H1 (cell line): ENCODE data around the gene PDE9A. TPM values are rescaled to one million over a fixed set of nuclear protein-coding genes. Genes with fewer than 3 reads are reported as not detected.

Source experiments
- CTCF ChIA-PET: fragments of 300-600 bp; sonication (Branson Sonifier 250); formaldehyde crosslinking; loops from one replicate; lab custom pipeline; 2021; ENCODE audit not compliant: partially characterized antibody; lab: Charles Lee
- POLR2A ChIA-PET: fragments of 300-600 bp; sonication (Branson Sonifier 250); formaldehyde crosslinking; loops from one replicate; lab custom pipeline; 2021; ENCODE audit warnings: inconsistent platforms; ENCODE audit not compliant: partially characterized antibody; lab: Charles Lee
- DNase-seq, 2 experiments: peaks; one replicate each; pipeline versions ENCODE4 v3.0.0 to v3.0.0-alpha.2; 2010 to 2022; ENCODE audit warnings: low spot score in 2 of 2, low read depth in 1 of 2, mixed read lengths in 1 of 2
- FAIRE-seq: peaks from 2 replicates; lab custom pipeline; 2011; peaks lifted over from hg19 to GRCh38; lab: Jason Lieb, UNC
- H2AFZ ChIP-seq: 2 replicates; pipeline ENCODE4 v1.8.1; 2012; ENCODE audit warnings: low read length, inconsistent platforms
- H2AK5ac ChIP-seq: 2 replicates; pipeline ENCODE4 v1.6.1; 2013; ENCODE audit warnings: low read depth, low read length
- H2BK120ac ChIP-seq: replicated peaks from 2 replicates; pipeline ENCODE3; 2013; ENCODE audit warnings: low read depth, low read length, inconsistent platforms
- H2BK12ac ChIP-seq: 2 replicates; pipeline ENCODE4 v1.6.1; 2013; ENCODE audit warnings: low read depth, low read length
- H2BK15ac ChIP-seq: 2 replicates; pipeline ENCODE4 v1.6.1; 2013; ENCODE audit warnings: low read length
- H2BK20ac ChIP-seq: 2 replicates; pipeline ENCODE4 v1.6.1; 2013; ENCODE audit warnings: low read length
- H2BK5ac ChIP-seq: 2 replicates; pipeline ENCODE4 v1.6.1; 2013; ENCODE audit warnings: low read depth, low read length
- H3K14ac ChIP-seq: 2 replicates; pipeline ENCODE4 v1.6.1; 2013; ENCODE audit warnings: inconsistent platforms; ENCODE audit not compliant: insufficient read length
- H3K18ac ChIP-seq: 2 replicates; pipeline ENCODE4 v1.6.1; 2013; ENCODE audit warnings: low read length; ENCODE audit errors: extremely low read depth
- H3K23ac ChIP-seq: 2 replicates; pipeline ENCODE4 v1.6.1; 2013; ENCODE audit warnings: inconsistent platforms; ENCODE audit not compliant: insufficient read length
- H3K23me2 ChIP-seq: 2 replicates; pipeline ENCODE4 v1.6.1; 2013; ENCODE audit warnings: low read depth, low read length
- H3K27ac ChIP-seq: 2 replicates; pipeline ENCODE4 v1.6.1; 2011; ENCODE audit warnings: low read depth, low read length, inconsistent platforms
- H3K27me3 ChIP-seq, 4 experiments: replicated peaks in 1 of 4; 1 replicate in 1 of 4; 2 replicates in 3 of 4; pipeline versions ENCODE4 v1.6.1 to v1.8.1; 2011 to 2013; ENCODE audit warnings: low read length in 3 of 4, mild to moderate bottlenecking in 3 of 4, inconsistent platforms in 2 of 4, mixed read lengths in 2 of 4, moderate library complexity in 1 of 4; ENCODE audit not compliant: control insufficient read depth in 3 of 4, insufficient read depth in 3 of 4; ENCODE audit errors: extremely low read depth in 1 of 4
- H3K36me3 ChIP-seq, 4 experiments: 2 replicates each; pipeline versions ENCODE4 v1.6.1 to v1.8.1; 2011 to 2013; ENCODE audit warnings: mild to moderate bottlenecking in 4 of 4, low read length in 3 of 4, moderate library complexity in 2 of 4, control low read depth in 1 of 4, inconsistent platforms in 1 of 4; ENCODE audit not compliant: insufficient read depth in 4 of 4, control insufficient read depth in 2 of 4
- H3K4ac ChIP-seq: replicated peaks from 2 replicates; pipeline ENCODE3; 2013; ENCODE audit warnings: low read length, low read depth, mixed read lengths, inconsistent platforms; ENCODE audit not compliant: insufficient read length
- H3K4me1 ChIP-seq, 4 experiments: replicated peaks in 1 of 4; 1 replicate in 1 of 4; 2 replicates in 3 of 4; pipeline versions ENCODE4 v1.6.1 to v1.8.1; 2011 to 2013; ENCODE audit warnings: low read length in 3 of 4, inconsistent platforms in 2 of 4, mixed read lengths in 1 of 4; ENCODE audit not compliant: insufficient read depth in 4 of 4, control insufficient read depth in 3 of 4
- H3K4me2 ChIP-seq, 2 experiments: 2 replicates each; pipeline versions ENCODE4 v1.6.1 to v1.8.1; 2011 to 2013; ENCODE audit warnings: low read depth in 2 of 2, low read length in 2 of 2, control low read depth in 1 of 2, inconsistent platforms in 1 of 2, mild to moderate bottlenecking in 1 of 2; ENCODE audit not compliant: insufficient read depth in 1 of 2
- H3K4me3 ChIP-seq, 4 experiments: fragments of 200-600, 300-600 bp in 1 of 4; sonication (generic), shearing (Covaris generic), sonication (Bioruptor Twin) in 1 of 4; 2 replicates each; pipeline versions ENCODE4 v1.5.1 to v1.8.1; 2011 to 2016; ENCODE audit warnings: low read length in 4 of 4, low read depth in 3 of 4, control low read depth in 2 of 4, inconsistent platforms in 2 of 4, mild to moderate bottlenecking in 2 of 4, mixed read lengths in 1 of 4, moderate library complexity in 1 of 4; ENCODE audit not compliant: insufficient read depth in 2 of 4; ENCODE audit errors: extremely low read depth in 1 of 4
- H3K56ac ChIP-seq: replicated peaks from 2 replicates; pipeline ENCODE3; 2013; ENCODE audit warnings: low read depth, mild to moderate bottlenecking, mixed read lengths, low read length, inconsistent platforms; ENCODE audit not compliant: insufficient read length
- H3K79me1 ChIP-seq: 2 replicates; pipeline ENCODE4 v1.6.1; 2013; ENCODE audit warnings: low read depth, low read length, control low read depth
- H3K79me2 ChIP-seq, 2 experiments: 2 replicates each; pipeline versions ENCODE4 v1.6.1 to v1.8.1; 2012 to 2013; ENCODE audit warnings: low read length in 2 of 2, mild to moderate bottlenecking in 2 of 2, inconsistent platforms in 1 of 2; ENCODE audit not compliant: insufficient read depth in 2 of 2, control insufficient read depth in 1 of 2
- H3K9ac ChIP-seq, 4 experiments: replicated peaks in 1 of 4; 1 replicate in 1 of 4; 2 replicates in 3 of 4; pipeline versions ENCODE4 v1.6.1 to v1.8.1; 2011 to 2013; ENCODE audit warnings: low read depth in 3 of 4, low read length in 3 of 4, control low read depth in 2 of 4, mild to moderate bottlenecking in 2 of 4, moderate library complexity in 2 of 4, inconsistent platforms in 1 of 4; ENCODE audit errors: extremely low read depth in 1 of 4
- H3K9me3 ChIP-seq, 2 experiments: 2 replicates each; pipeline versions ENCODE4 v1.6.1 to v1.8.1; 2012 to 2013; ENCODE audit warnings: mild to moderate bottlenecking in 2 of 2, moderate library complexity in 2 of 2, control low read depth in 1 of 2, inconsistent platforms in 1 of 2, low read depth in 1 of 2, low read length in 1 of 2, mixed read lengths in 1 of 2; ENCODE audit not compliant: insufficient read depth in 2 of 2
- H4K20me1 ChIP-seq, 2 experiments: replicated peaks in 1 of 2; 2 replicates each; pipeline versions ENCODE3 to v1.8.1; 2011 to 2013; ENCODE audit warnings: inconsistent platforms in 2 of 2, low read length in 2 of 2, mild to moderate bottlenecking in 1 of 2; ENCODE audit not compliant: insufficient read depth in 2 of 2, control insufficient read depth in 1 of 2
- H4K5ac ChIP-seq: 2 replicates; pipeline ENCODE4 v1.6.1; 2013; ENCODE audit warnings: low read length, low read depth, mixed read lengths, inconsistent platforms; ENCODE audit not compliant: insufficient read length
- H4K8ac ChIP-seq: 2 replicates; pipeline ENCODE4 v1.8.0; 2013; ENCODE audit warnings: mild to moderate bottlenecking, moderate library complexity, low read length, inconsistent platforms; ENCODE audit not compliant: insufficient read depth; ENCODE audit errors: extremely low read depth
- H4K91ac ChIP-seq: replicated peaks from 2 replicates; pipeline ENCODE3; 2013; ENCODE audit warnings: low read length, mixed read lengths, inconsistent platforms; ENCODE audit not compliant: insufficient read length
- CHD2 ChIP-seq: IDR thresholded peaks from 2 replicates; pipeline ENCODE4 v1.6.1; 2012; ENCODE audit warnings: low read length, improper control_type of control experiment
- EP300 ChIP-seq, 2 experiments: IDR thresholded peaks; 1 replicate in 1 of 2; 2 replicates in 1 of 2; pipeline ENCODE4 v1.6.1; 2011 to 2012; ENCODE audit warnings: low read depth in 2 of 2, low read length in 2 of 2, mild to moderate bottlenecking in 2 of 2, borderline replicate concordance in 1 of 2, inconsistent platforms in 1 of 2, moderate library complexity in 1 of 2
- MAFK ChIP-seq: IDR thresholded peaks from 2 replicates; pipeline ENCODE4 v1.6.1; 2012; ENCODE audit warnings: low read depth, mild to moderate bottlenecking, improper control_type of control experiment, low read length
- NRF1 ChIP-seq: IDR thresholded peaks from 2 replicates; pipeline ENCODE4 v1.6.1; 2011; ENCODE audit warnings: mild to moderate bottlenecking, low read depth, low read length, improper control_type of control experiment
- SIRT6 ChIP-seq: IDR thresholded peaks from one replicate; pipeline ENCODE4 v1.7.1; 2012; ENCODE audit warnings: low read length, inconsistent platforms
- TCF12 ChIP-seq: IDR thresholded peaks from 2 replicates; pipeline ENCODE4 v1.6.1; 2011; ENCODE audit warnings: low read depth, mild to moderate bottlenecking, low read length
- TEAD4 ChIP-seq: IDR thresholded peaks from 2 replicates; pipeline ENCODE4 v1.6.1; 2012; ENCODE audit warnings: low read depth, low read length, inconsistent platforms, mixed read lengths
- WGBS, 2 experiments: shearing (Covaris generic) in 1 of 2; methylation state at CpG; one replicate each; pipeline versions ENCODE4 v1.1.6 to v1.1.7; 2013 to 2015; ENCODE audit warnings: low lambda C conversion rate in 2 of 2, mixed read lengths in 2 of 2, inconsistent platforms in 1 of 2, low coverage in 1 of 2, missing lambda C conversion rate in 1 of 2; ENCODE audit not compliant: insufficient replicate concordance in 2 of 2, insufficient coverage in 1 of 2, insufficient read length in 1 of 2; ENCODE audit errors: extremely low coverage in 1 of 2, missing lambda C conversion rate in 1 of 2; 5-methylcytosine and 5-hydroxymethylcytosine counted together
- polyA plus RNA-seq, 7 experiments: library from polyadenylated mRNA; depleted of rRNA in 3 of 7; stranded (reverse) in 5 of 7; unstranded in 2 of 7; fragments of >200 nt in 5 of 7; fragments of 200-250 nt in 2 of 7; gene quantifications; 1 replicate in 5 of 7; 2 replicates in 1 of 7; 4 replicates in 1 of 7; pipeline versions ENCODE4 v1.2.1 to v1.2.3, GENCODE V29; 2011 to 2013; ENCODE audit warnings: missing spikeins in 2 of 7, mixed read lengths in 2 of 7
- total RNA-seq: library from RNA; stranded (reverse); fragmentation: NEBNext Ultra II Directional; extraction: Animal tissue kit (Norgen Biotek cat#: 25700); gene quantifications from 2 replicates; pipeline ENCODE4 v1.2.1, GENCODE V29; 2021
- TF ChIP-seq, protein P1 (sequence below), 3 experiments: IDR thresholded peaks; 1 replicate in 2 of 3; 2 replicates in 1 of 3; pipeline versions ENCODE4 v1.5.1 to v1.6.1; 2011; ENCODE audit warnings: low read length in 3 of 3, mild to moderate bottlenecking in 3 of 3, inconsistent platforms in 2 of 3, low read depth in 1 of 3, moderate library complexity in 1 of 3; ENCODE audit not compliant: insufficient read depth in 1 of 3; ENCODE audit errors: control extremely low read depth in 1 of 3

PDE9A gene
- total and polyA plus RNA-seq, 2 of the 8 experiments (the other 6 are each of a cell fraction or from before 2014, with no cell fraction given) = 39.2 to 45.9 TPM

GRCh38 chr21:42781150-42781970 is 127.9 kb downstream of the PDE9A start:
- no peak overlapping the region for H2AK5ac ChIP-seq
- H2BK120ac ChIP-seq = peak overlapping the region; percentile 19
- H3K23ac ChIP-seq = no peak overlapping the region
- H2BK15ac ChIP-seq = peak overlapping the region; percentile 88; the same call in 1 of the 2 replicates
- peak overlapping the region; percentile 86 to 88 for H3K4me2 ChIP-seq
- no peaks in the 10 kb centered on the region for H3K79me1 ChIP-seq
- H3K27me3 ChIP-seq = peaks cover 0 to 24% (median 10%) of the 10 kb centered on the region in 4 experiments; a peak in 5 of 7 replicates
- peak overlapping the region; percentile 4 for H4K5ac ChIP-seq
- H3K4me3 ChIP-seq = peak overlapping the region; percentile 35 to 62 (median 50)
- no peak overlapping the region for H3K27ac ChIP-seq
- peak overlapping the region; percentile 71 for H3K56ac ChIP-seq
- peaks cover 14% of the 10 kb centered on the region for H3K23me2 ChIP-seq
- H2BK5ac ChIP-seq = peak overlapping the region; percentile 90
- H4K8ac ChIP-seq = peak overlapping the region; percentile 75
- H2BK12ac ChIP-seq = peak overlapping the region; percentile 95; the same call in 1 of the 2 replicates
- FAIRE-seq (no peak), DNase-seq (peak in 1 of 2 experiments; percentile 74)
- H2BK20ac ChIP-seq = peak overlapping the region; percentile 90
- H3K4ac ChIP-seq = no peak overlapping the region
- H3K18ac ChIP-seq = peak overlapping the region; percentile 64
- WGBS, 2 experiments = 5% methylated on average over 38 of the region's 40 CpGs; no CpG with 5 or more reads in 1 of the 2 experiments
- POLR2A ChIA-PET = interaction anchor here (0.7 to 5.3 kb wide), 12 partner anchors 11 to 155 kb away, joined by 3 to 27 read pairs (median 4); no protein-coding TSS in a partner anchor
- peaks cover 9 to 33% (median 23%) of the 10 kb centered on the region in 4 experiments for H3K4me1 ChIP-seq
- H3K9me3 ChIP-seq = no peaks in the 10 kb centered on the region
- H2AFZ ChIP-seq = peak overlapping the region; percentile 79
- H3K79me2 ChIP-seq = no peaks in the 10 kb centered on the region
- H4K20me1 ChIP-seq = no peaks in the 10 kb centered on the region
- no peak overlapping the region for H3K14ac ChIP-seq
- H4K91ac ChIP-seq = peak overlapping the region; percentile 29
- no peaks in the 10 kb centered on the region for H3K36me3 ChIP-seq
- CTCF ChIA-PET = interaction anchor here (0.6 to 2.6 kb wide), 10 partner anchors 10 to 188 kb away, joined by 3 to 8 read pairs (median 4); no protein-coding TSS in a partner anchor
- peak overlapping the region in 1 of 4 experiments; percentile 21; a peak in 1 of 7 replicates for H3K9ac ChIP-seq
- no peak for TF ChIP-seq EP300 (IDR thresholded peaks at IDR 0.05; ENCODE audit: borderline replicate concordance in 1 of 2, low read depth in 2 of 2, low read length in 2 of 2)
- TF ChIP-seq MAFK = no peak
- TF ChIP-seq, protein P1, sequence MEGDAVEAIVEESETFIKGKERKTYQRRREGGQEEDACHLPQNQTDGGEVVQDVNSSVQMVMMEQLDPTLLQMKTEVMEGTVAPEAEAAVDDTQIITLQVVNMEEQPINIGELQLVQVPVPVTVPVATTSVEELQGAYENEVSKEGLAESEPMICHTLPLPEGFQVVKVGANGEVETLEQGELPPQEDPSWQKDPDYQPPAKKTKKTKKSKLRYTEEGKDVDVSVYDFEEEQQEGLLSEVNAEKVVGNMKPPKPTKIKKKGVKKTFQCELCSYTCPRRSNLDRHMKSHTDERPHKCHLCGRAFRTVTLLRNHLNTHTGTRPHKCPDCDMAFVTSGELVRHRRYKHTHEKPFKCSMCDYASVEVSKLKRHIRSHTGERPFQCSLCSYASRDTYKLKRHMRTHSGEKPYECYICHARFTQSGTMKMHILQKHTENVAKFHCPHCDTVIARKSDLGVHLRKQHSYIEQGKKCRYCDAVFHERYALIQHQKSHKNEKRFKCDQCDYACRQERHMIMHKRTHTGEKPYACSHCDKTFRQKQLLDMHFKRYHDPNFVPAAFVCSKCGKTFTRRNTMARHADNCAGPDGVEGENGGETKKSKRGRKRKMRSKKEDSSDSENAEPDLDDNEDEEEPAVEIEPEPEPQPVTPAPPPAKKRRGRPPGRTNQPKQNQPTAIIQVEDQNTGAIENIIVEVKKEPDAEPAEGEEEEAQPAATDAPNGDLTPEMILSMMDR (IDR thresholded peaks at IDR 0.05; ENCODE audit: control extremely low read depth in 1 of 3, insufficient read depth in 1 of 3, low read depth in 1 of 3, low read length in 3 of 3) = peak in 1 of 3 experiments; percentile 21; a peak in 1 of 4 replicates
- TF ChIP-seq TCF12 = no peak
- TF ChIP-seq TEAD4 = no peak
- TF ChIP-seq NRF1 = no peak
- TF ChIP-seq SIRT6 = no peak
- TF ChIP-seq CHD2 = 0 out of 2 replicates have a peak, but pooled peaks have one; percentile 8
